ENCODE measurements around the gene CD74.

DNA sequence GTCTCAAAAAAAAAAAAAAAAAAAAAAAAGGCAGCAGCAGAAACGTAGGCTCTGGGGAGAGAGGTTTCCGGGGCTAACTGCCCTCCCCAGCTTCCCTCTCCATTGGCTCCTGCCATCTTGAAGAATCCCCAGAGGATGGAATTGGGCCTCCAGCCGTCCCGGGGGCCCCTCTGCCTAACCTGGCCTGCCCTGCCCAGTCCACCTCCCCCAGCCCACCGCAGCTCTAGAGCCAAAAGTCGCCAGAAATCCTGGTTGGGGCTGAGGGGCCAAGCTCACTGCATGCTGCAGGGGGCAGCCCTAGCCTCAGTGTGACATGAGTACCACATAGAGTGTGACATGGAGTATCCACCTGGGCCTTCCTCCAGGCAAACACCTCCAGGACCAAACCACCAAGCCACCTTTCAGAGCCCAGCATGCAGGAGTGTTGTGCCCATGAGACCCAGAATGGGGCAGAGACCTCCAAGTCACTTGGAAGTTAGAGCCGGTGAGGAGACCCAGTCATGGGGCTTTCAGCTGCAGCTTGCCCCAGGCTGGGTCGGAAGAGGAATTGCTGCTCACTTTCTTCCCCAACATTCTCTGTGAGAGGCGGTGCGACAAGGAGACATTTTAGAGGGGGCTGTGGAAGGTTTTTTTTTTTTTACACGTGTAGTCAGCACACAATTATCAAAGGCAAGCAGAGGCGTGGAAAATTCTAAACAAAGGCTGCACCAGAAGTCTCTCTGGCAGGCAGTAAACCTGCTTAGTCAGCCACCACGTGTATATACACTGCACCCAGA, 17.6 kb downstream of the CD74 start:
- TF ChIP-seq, protein P1, sequence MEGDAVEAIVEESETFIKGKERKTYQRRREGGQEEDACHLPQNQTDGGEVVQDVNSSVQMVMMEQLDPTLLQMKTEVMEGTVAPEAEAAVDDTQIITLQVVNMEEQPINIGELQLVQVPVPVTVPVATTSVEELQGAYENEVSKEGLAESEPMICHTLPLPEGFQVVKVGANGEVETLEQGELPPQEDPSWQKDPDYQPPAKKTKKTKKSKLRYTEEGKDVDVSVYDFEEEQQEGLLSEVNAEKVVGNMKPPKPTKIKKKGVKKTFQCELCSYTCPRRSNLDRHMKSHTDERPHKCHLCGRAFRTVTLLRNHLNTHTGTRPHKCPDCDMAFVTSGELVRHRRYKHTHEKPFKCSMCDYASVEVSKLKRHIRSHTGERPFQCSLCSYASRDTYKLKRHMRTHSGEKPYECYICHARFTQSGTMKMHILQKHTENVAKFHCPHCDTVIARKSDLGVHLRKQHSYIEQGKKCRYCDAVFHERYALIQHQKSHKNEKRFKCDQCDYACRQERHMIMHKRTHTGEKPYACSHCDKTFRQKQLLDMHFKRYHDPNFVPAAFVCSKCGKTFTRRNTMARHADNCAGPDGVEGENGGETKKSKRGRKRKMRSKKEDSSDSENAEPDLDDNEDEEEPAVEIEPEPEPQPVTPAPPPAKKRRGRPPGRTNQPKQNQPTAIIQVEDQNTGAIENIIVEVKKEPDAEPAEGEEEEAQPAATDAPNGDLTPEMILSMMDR (IDR thresholded peaks at IDR 0.05; ENCODE audit: insufficient read depth, low read length, poor library complexity, severe bottlenecking) = no peak
- TF ChIP-seq EZH2phosphoT487 (conservative IDR thresholded peaks at IDR 0.05; ENCODE audit: low read length) = no peak

All from SU-DHL-6 (cell line).